H1 (cell line): ENCODE measurements around the gene TMPRSS13. TPM values are rescaled to one million over a fixed set of nuclear protein-coding genes. Genes with fewer than 3 reads are reported as not detected.

Source experiments
- CTCF ChIA-PET: fragments of 300-600 bp; sonication (Branson Sonifier 250); formaldehyde crosslinking; loops from one replicate; lab custom pipeline; 2021; ENCODE audit not compliant: partially characterized antibody; lab: Charles Lee
- POLR2A ChIA-PET: fragments of 300-600 bp; sonication (Branson Sonifier 250); formaldehyde crosslinking; loops from one replicate; lab custom pipeline; 2021; ENCODE audit warnings: inconsistent platforms; ENCODE audit not compliant: partially characterized antibody; lab: Charles Lee
- DNase-seq, 2 experiments: peaks; one replicate each; pipeline versions ENCODE4 v3.0.0 to v3.0.0-alpha.2; 2010 to 2022; ENCODE audit warnings: low spot score in 2 of 2, low read depth in 1 of 2, mixed read lengths in 1 of 2
- FAIRE-seq: peaks from 2 replicates; lab custom pipeline; 2011; peaks lifted over from hg19 to GRCh38; lab: Jason Lieb, UNC
- H2AFZ ChIP-seq: 2 replicates; pipeline ENCODE4 v1.8.1; 2012; ENCODE audit warnings: low read length, inconsistent platforms
- H2AK5ac ChIP-seq: 2 replicates; pipeline ENCODE4 v1.6.1; 2013; ENCODE audit warnings: low read depth, low read length
- H2BK120ac ChIP-seq: replicated peaks from 2 replicates; pipeline ENCODE3; 2013; ENCODE audit warnings: low read depth, low read length, inconsistent platforms
- H2BK12ac ChIP-seq: 2 replicates; pipeline ENCODE4 v1.6.1; 2013; ENCODE audit warnings: low read depth, low read length
- H2BK15ac ChIP-seq: 2 replicates; pipeline ENCODE4 v1.6.1; 2013; ENCODE audit warnings: low read length
- H2BK20ac ChIP-seq: 2 replicates; pipeline ENCODE4 v1.6.1; 2013; ENCODE audit warnings: low read length
- H2BK5ac ChIP-seq: 2 replicates; pipeline ENCODE4 v1.6.1; 2013; ENCODE audit warnings: low read depth, low read length
- H3K14ac ChIP-seq: 2 replicates; pipeline ENCODE4 v1.6.1; 2013; ENCODE audit warnings: inconsistent platforms; ENCODE audit not compliant: insufficient read length
- H3K18ac ChIP-seq: 2 replicates; pipeline ENCODE4 v1.6.1; 2013; ENCODE audit warnings: low read length; ENCODE audit errors: extremely low read depth
- H3K23ac ChIP-seq: 2 replicates; pipeline ENCODE4 v1.6.1; 2013; ENCODE audit warnings: inconsistent platforms; ENCODE audit not compliant: insufficient read length
- H3K23me2 ChIP-seq: 2 replicates; pipeline ENCODE4 v1.6.1; 2013; ENCODE audit warnings: low read depth, low read length
- H3K27ac ChIP-seq: 2 replicates; pipeline ENCODE4 v1.6.1; 2011; ENCODE audit warnings: low read depth, low read length, inconsistent platforms
- H3K27me3 ChIP-seq, 4 experiments: replicated peaks in 1 of 4; 1 replicate in 1 of 4; 2 replicates in 3 of 4; pipeline versions ENCODE4 v1.6.1 to v1.8.1; 2011 to 2013; ENCODE audit warnings: low read length in 3 of 4, mild to moderate bottlenecking in 3 of 4, inconsistent platforms in 2 of 4, mixed read lengths in 2 of 4, moderate library complexity in 1 of 4; ENCODE audit not compliant: control insufficient read depth in 3 of 4, insufficient read depth in 3 of 4; ENCODE audit errors: extremely low read depth in 1 of 4
- H3K36me3 ChIP-seq, 4 experiments: 2 replicates each; pipeline versions ENCODE4 v1.6.1 to v1.8.1; 2011 to 2013; ENCODE audit warnings: mild to moderate bottlenecking in 4 of 4, low read length in 3 of 4, moderate library complexity in 2 of 4, control low read depth in 1 of 4, inconsistent platforms in 1 of 4; ENCODE audit not compliant: insufficient read depth in 4 of 4, control insufficient read depth in 2 of 4
- H3K4ac ChIP-seq: replicated peaks from 2 replicates; pipeline ENCODE3; 2013; ENCODE audit warnings: low read length, low read depth, mixed read lengths, inconsistent platforms; ENCODE audit not compliant: insufficient read length
- H3K4me1 ChIP-seq, 4 experiments: replicated peaks in 1 of 4; 1 replicate in 1 of 4; 2 replicates in 3 of 4; pipeline versions ENCODE4 v1.6.1 to v1.8.1; 2011 to 2013; ENCODE audit warnings: low read length in 3 of 4, inconsistent platforms in 2 of 4, mixed read lengths in 1 of 4; ENCODE audit not compliant: insufficient read depth in 4 of 4, control insufficient read depth in 3 of 4
- H3K4me2 ChIP-seq, 2 experiments: 2 replicates each; pipeline versions ENCODE4 v1.6.1 to v1.8.1; 2011 to 2013; ENCODE audit warnings: low read depth in 2 of 2, low read length in 2 of 2, control low read depth in 1 of 2, inconsistent platforms in 1 of 2, mild to moderate bottlenecking in 1 of 2; ENCODE audit not compliant: insufficient read depth in 1 of 2
- H3K4me3 ChIP-seq, 4 experiments: fragments of 200-600, 300-600 bp in 1 of 4; sonication (generic), shearing (Covaris generic), sonication (Bioruptor Twin) in 1 of 4; 2 replicates each; pipeline versions ENCODE4 v1.5.1 to v1.8.1; 2011 to 2016; ENCODE audit warnings: low read length in 4 of 4, low read depth in 3 of 4, control low read depth in 2 of 4, inconsistent platforms in 2 of 4, mild to moderate bottlenecking in 2 of 4, mixed read lengths in 1 of 4, moderate library complexity in 1 of 4; ENCODE audit not compliant: insufficient read depth in 2 of 4; ENCODE audit errors: extremely low read depth in 1 of 4
- H3K56ac ChIP-seq: replicated peaks from 2 replicates; pipeline ENCODE3; 2013; ENCODE audit warnings: low read depth, mild to moderate bottlenecking, mixed read lengths, low read length, inconsistent platforms; ENCODE audit not compliant: insufficient read length
- H3K79me1 ChIP-seq: 2 replicates; pipeline ENCODE4 v1.6.1; 2013; ENCODE audit warnings: low read depth, low read length, control low read depth
- H3K79me2 ChIP-seq, 2 experiments: 2 replicates each; pipeline versions ENCODE4 v1.6.1 to v1.8.1; 2012 to 2013; ENCODE audit warnings: low read length in 2 of 2, mild to moderate bottlenecking in 2 of 2, inconsistent platforms in 1 of 2; ENCODE audit not compliant: insufficient read depth in 2 of 2, control insufficient read depth in 1 of 2
- H3K9ac ChIP-seq, 4 experiments: replicated peaks in 1 of 4; 1 replicate in 1 of 4; 2 replicates in 3 of 4; pipeline versions ENCODE4 v1.6.1 to v1.8.1; 2011 to 2013; ENCODE audit warnings: low read depth in 3 of 4, low read length in 3 of 4, control low read depth in 2 of 4, mild to moderate bottlenecking in 2 of 4, moderate library complexity in 2 of 4, inconsistent platforms in 1 of 4; ENCODE audit errors: extremely low read depth in 1 of 4
- H3K9me3 ChIP-seq, 2 experiments: 2 replicates each; pipeline versions ENCODE4 v1.6.1 to v1.8.1; 2012 to 2013; ENCODE audit warnings: mild to moderate bottlenecking in 2 of 2, moderate library complexity in 2 of 2, control low read depth in 1 of 2, inconsistent platforms in 1 of 2, low read depth in 1 of 2, low read length in 1 of 2, mixed read lengths in 1 of 2; ENCODE audit not compliant: insufficient read depth in 2 of 2
- H4K20me1 ChIP-seq, 2 experiments: replicated peaks in 1 of 2; 2 replicates each; pipeline versions ENCODE3 to v1.8.1; 2011 to 2013; ENCODE audit warnings: inconsistent platforms in 2 of 2, low read length in 2 of 2, mild to moderate bottlenecking in 1 of 2; ENCODE audit not compliant: insufficient read depth in 2 of 2, control insufficient read depth in 1 of 2
- H4K5ac ChIP-seq: 2 replicates; pipeline ENCODE4 v1.6.1; 2013; ENCODE audit warnings: low read length, low read depth, mixed read lengths, inconsistent platforms; ENCODE audit not compliant: insufficient read length
- H4K8ac ChIP-seq: 2 replicates; pipeline ENCODE4 v1.8.0; 2013; ENCODE audit warnings: mild to moderate bottlenecking, moderate library complexity, low read length, inconsistent platforms; ENCODE audit not compliant: insufficient read depth; ENCODE audit errors: extremely low read depth
- H4K91ac ChIP-seq: replicated peaks from 2 replicates; pipeline ENCODE3; 2013; ENCODE audit warnings: low read length, mixed read lengths, inconsistent platforms; ENCODE audit not compliant: insufficient read length
- RFX5 ChIP-seq: IDR thresholded peaks from 2 replicates; pipeline ENCODE4 v1.6.1; 2011; ENCODE audit warnings: low read depth, low read length, improper control_type of control experiment, borderline replicate concordance
- SRF ChIP-seq: IDR thresholded peaks from 2 replicates; pipeline ENCODE4 v1.6.1; 2011; ENCODE audit warnings: mild to moderate bottlenecking, low read depth, low read length, moderate library complexity
- USF2 ChIP-seq: IDR thresholded peaks from 2 replicates; pipeline ENCODE4 v1.6.1; 2011; ENCODE audit warnings: low read length, improper control_type of control experiment
- WGBS, 2 experiments: shearing (Covaris generic) in 1 of 2; methylation state at CpG; one replicate each; pipeline versions ENCODE4 v1.1.6 to v1.1.7; 2013 to 2015; ENCODE audit warnings: low lambda C conversion rate in 2 of 2, mixed read lengths in 2 of 2, inconsistent platforms in 1 of 2, low coverage in 1 of 2, missing lambda C conversion rate in 1 of 2; ENCODE audit not compliant: insufficient replicate concordance in 2 of 2, insufficient coverage in 1 of 2, insufficient read length in 1 of 2; ENCODE audit errors: extremely low coverage in 1 of 2, missing lambda C conversion rate in 1 of 2; 5-methylcytosine and 5-hydroxymethylcytosine counted together
- polyA plus RNA-seq, 7 experiments: library from polyadenylated mRNA; depleted of rRNA in 3 of 7; stranded (reverse) in 5 of 7; unstranded in 2 of 7; fragments of >200 nt in 5 of 7; fragments of 200-250 nt in 2 of 7; gene quantifications; 1 replicate in 5 of 7; 2 replicates in 1 of 7; 4 replicates in 1 of 7; pipeline versions ENCODE4 v1.2.1 to v1.2.3, GENCODE V29; 2011 to 2013; ENCODE audit warnings: missing spikeins in 2 of 7, mixed read lengths in 2 of 7
- total RNA-seq: library from RNA; stranded (reverse); fragmentation: NEBNext Ultra II Directional; extraction: Animal tissue kit (Norgen Biotek cat#: 25700); gene quantifications from 2 replicates; pipeline ENCODE4 v1.2.1, GENCODE V29; 2021
- TF ChIP-seq, protein P1 (sequence below), 3 experiments: IDR thresholded peaks; 1 replicate in 2 of 3; 2 replicates in 1 of 3; pipeline versions ENCODE4 v1.5.1 to v1.6.1; 2011; ENCODE audit warnings: low read length in 3 of 3, mild to moderate bottlenecking in 3 of 3, inconsistent platforms in 2 of 3, low read depth in 1 of 3, moderate library complexity in 1 of 3; ENCODE audit not compliant: insufficient read depth in 1 of 3; ENCODE audit errors: control extremely low read depth in 1 of 3

TMPRSS13 gene
- total and polyA plus RNA-seq, 2 of the 8 experiments (the other 6 are each of a cell fraction or from before 2014, with no cell fraction given): 0.61 to 0.79 TPM

- FAIRE-seq (no peak), DNase-seq (no peak)
- ChIA-PET POLR2A (interaction anchor here (0.9 to 1.2 kb wide), 2 partner anchors 15 to 16 kb away, joined by 3 to 4 read pairs; no protein-coding TSS in a partner anchor), CTCF (interaction anchor here (0.8 to 11.7 kb wide), 7 partner anchors 9 to 122 kb away, joined by 3 to 173 read pairs (median 9); no protein-coding TSS in a partner anchor)
- Histone ChIP-seq H3K23ac (no peak overlapping the region), H3K36me3 (no peaks in the 10 kb centered on the region), H3K79me1 (no peaks in the 10 kb centered on the region), H3K9me3 (no peaks in the 10 kb centered on the region), H3K14ac (no peak overlapping the region), H2BK5ac (no peak overlapping the region), H3K4me1 (peaks cover 0 to 10% (median 5%) of the 10 kb centered on the region in 4 experiments; a peak in 6 of 7 replicates), H2BK15ac (0 out of 2 replicates have a peak overlapping the region, but pooled peaks have one; percentile 46), H3K27ac (no peak overlapping the region), H2AK5ac (no peak overlapping the region), H3K79me2 (no peaks in the 10 kb centered on the region), H3K56ac (no peak overlapping the region), H3K18ac (no peak overlapping the region), H2AFZ (no peak overlapping the region), H3K4ac (no peak overlapping the region), H4K5ac (no peak overlapping the region), H3K4me3 (no peak overlapping the region), H2BK12ac (no peak overlapping the region), H3K4me2 (no peak overlapping the region), H3K9ac (no peak overlapping the region), H3K23me2 (peaks cover 2% of the 10 kb centered on the region; the same call in 1 of the 2 replicates), H2BK120ac (no peak overlapping the region), H4K20me1 (no peaks in the 10 kb centered on the region), H4K91ac (no peak overlapping the region), H2BK20ac (no peak overlapping the region), H4K8ac (no peak overlapping the region), H3K27me3 (no peaks in the 10 kb centered on the region; a peak in 1 of 7 replicates)
- WGBS, 2 experiments: 72% methylated on average over 2 of the region's 2 CpGs; no CpG with 5 or more reads in 1 of the 2 experiments
- no peak for TF ChIP-seq SRF
- TF ChIP-seq, protein P1, sequence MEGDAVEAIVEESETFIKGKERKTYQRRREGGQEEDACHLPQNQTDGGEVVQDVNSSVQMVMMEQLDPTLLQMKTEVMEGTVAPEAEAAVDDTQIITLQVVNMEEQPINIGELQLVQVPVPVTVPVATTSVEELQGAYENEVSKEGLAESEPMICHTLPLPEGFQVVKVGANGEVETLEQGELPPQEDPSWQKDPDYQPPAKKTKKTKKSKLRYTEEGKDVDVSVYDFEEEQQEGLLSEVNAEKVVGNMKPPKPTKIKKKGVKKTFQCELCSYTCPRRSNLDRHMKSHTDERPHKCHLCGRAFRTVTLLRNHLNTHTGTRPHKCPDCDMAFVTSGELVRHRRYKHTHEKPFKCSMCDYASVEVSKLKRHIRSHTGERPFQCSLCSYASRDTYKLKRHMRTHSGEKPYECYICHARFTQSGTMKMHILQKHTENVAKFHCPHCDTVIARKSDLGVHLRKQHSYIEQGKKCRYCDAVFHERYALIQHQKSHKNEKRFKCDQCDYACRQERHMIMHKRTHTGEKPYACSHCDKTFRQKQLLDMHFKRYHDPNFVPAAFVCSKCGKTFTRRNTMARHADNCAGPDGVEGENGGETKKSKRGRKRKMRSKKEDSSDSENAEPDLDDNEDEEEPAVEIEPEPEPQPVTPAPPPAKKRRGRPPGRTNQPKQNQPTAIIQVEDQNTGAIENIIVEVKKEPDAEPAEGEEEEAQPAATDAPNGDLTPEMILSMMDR (IDR thresholded peaks at IDR 0.05; ENCODE audit: control extremely low read depth in 1 of 3, insufficient read depth in 1 of 3, low read depth in 1 of 3, low read length in 3 of 3): no peak
- no peak for TF ChIP-seq USF2
- TF ChIP-seq RFX5: no peak
Observed at GRCh38 chr11:117931971-117932370, 2.8 kb upstream of the TMPRSS13 start.
